PC-9 (cell line): Measurements from ENCODE around the gene RNF182.

Source experiments
- EZH2 ChIP-seq: fragments of 200-600 bp; sonication (generic); IDR thresholded peaks from 2 replicates; pipeline ENCODE4 v1.8.0; 2017; ENCODE audit warnings: antibody characterized with exemption, low read depth
- TF ChIP-seq, protein P1 (sequence below): fragments of 200-600 bp; sonication (generic); conservative IDR thresholded peaks from 2 replicates; pipeline ENCODE4 v1.6.1; 2017; ENCODE audit warnings: mixed run types, antibody characterized with exemption, mild to moderate bottlenecking, moderate library complexity

DNA sequence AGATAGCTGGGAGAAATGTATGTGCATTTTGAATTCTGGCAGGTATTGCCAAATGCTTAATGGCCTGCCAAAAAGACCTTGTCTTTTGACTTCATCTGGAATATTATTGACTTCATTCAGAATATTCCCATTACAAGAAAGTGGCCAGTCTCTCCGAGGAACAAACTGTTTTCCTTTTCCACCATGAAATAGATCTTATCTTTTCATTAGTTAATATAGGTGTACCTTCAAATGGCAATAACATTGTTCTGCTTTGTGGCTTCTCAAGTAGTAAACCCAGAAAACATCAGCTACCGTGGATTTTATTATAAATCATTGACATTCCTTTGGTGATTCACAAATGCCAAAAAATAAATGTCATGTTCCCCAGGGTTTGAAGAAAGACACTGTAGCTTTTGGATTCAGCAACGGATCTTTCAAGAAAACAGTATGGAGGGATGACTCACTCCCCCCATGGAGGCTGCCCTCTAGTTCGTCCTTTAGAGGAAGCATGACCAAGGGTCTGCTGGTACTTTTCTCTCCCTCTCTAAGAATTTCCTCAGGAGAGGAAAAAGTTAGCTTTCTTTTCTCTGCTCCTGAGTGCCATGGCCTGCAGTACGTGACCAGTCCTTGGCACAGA is 1.1 kb upstream of the RNF182 start:
- TF ChIP-seq, protein P1, sequence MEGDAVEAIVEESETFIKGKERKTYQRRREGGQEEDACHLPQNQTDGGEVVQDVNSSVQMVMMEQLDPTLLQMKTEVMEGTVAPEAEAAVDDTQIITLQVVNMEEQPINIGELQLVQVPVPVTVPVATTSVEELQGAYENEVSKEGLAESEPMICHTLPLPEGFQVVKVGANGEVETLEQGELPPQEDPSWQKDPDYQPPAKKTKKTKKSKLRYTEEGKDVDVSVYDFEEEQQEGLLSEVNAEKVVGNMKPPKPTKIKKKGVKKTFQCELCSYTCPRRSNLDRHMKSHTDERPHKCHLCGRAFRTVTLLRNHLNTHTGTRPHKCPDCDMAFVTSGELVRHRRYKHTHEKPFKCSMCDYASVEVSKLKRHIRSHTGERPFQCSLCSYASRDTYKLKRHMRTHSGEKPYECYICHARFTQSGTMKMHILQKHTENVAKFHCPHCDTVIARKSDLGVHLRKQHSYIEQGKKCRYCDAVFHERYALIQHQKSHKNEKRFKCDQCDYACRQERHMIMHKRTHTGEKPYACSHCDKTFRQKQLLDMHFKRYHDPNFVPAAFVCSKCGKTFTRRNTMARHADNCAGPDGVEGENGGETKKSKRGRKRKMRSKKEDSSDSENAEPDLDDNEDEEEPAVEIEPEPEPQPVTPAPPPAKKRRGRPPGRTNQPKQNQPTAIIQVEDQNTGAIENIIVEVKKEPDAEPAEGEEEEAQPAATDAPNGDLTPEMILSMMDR, result no peak
- no peak for TF ChIP-seq EZH2
